Measurements from ENCODE around the gene CNST. TPM values are rescaled to one million over a fixed set of nuclear protein-coding genes. Genes with fewer than 3 reads are reported as not detected.
"Not testable (repeated sequence)": the region's sequence is repeated elsewhere in the genome, so short reads cannot be mapped to it uniquely, and the experiment has no call there.

The CNST gene
- total RNA-seq, 1 donor from 2014 or later, result 31.4 TPM

GRCh38 chr1:246708166-246708565 lies 141.9 kb downstream of the CNST start:
- intact Hi-C loops (cut with DNase I), result no loop called here
- no peaks in the 10 kb centered on the region for H3K36me3 ChIP-seq
- H3K27ac ChIP-seq, result no peak overlapping the region
- H3K9me3 ChIP-seq, result no peaks in the 10 kb centered on the region
- H3K27me3 ChIP-seq (ENCODE audit: low read depth), result no peaks in the 10 kb centered on the region
- no peak for DNase-seq
- no peak for ATAC-seq
- no peaks in the 10 kb centered on the region for H3K4me1 ChIP-seq
- H3K4me3 ChIP-seq, result no peak overlapping the region
- TF ChIP-seq CTCF (IDR thresholded peaks at IDR 0.05), result no peak

GRCh38 chr1:246709196-246709595 lies 142.9 kb downstream of the CNST start:
- no peak overlapping the region for H3K4me3 ChIP-seq
- H3K4me1 ChIP-seq, result no peaks in the 10 kb centered on the region
- H3K27ac ChIP-seq, result no peak overlapping the region
- H3K36me3 ChIP-seq, result no peaks in the 10 kb centered on the region
- no peaks in the 10 kb centered on the region for H3K9me3 ChIP-seq
- DNase-seq (no peak), ATAC-seq (no peak)
- peaks cover 3% of the 10 kb centered on the region for H3K27me3 ChIP-seq (ENCODE audit: low read depth)
- intact Hi-C loops (cut with DNase I), result no loop called here
- no peak for TF ChIP-seq CTCF (IDR thresholded peaks at IDR 0.05)

- no peak for TF ChIP-seq CTCF (IDR thresholded peaks at IDR 0.05)
- no peaks in the 10 kb centered on the region for H3K36me3 ChIP-seq
- no peak overlapping the region for H3K4me3 ChIP-seq
- ATAC-seq (no peak), DNase-seq (no peak)
- H3K27me3 ChIP-seq (ENCODE audit: low read depth), result peaks cover 3% of the 10 kb centered on the region
- intact Hi-C loops (cut with DNase I), result no loop called here
- no peaks in the 10 kb centered on the region for H3K9me3 ChIP-seq
- no peaks in the 10 kb centered on the region for H3K4me1 ChIP-seq
- no peak overlapping the region for H3K27ac ChIP-seq
These were observed 143.6 kb downstream of the CNST start for GRCh38 chr1:246709835-246710234.

GRCh38 chr1:246711548-246712003 lies 145.3 kb downstream of the CNST start:
- no peaks in the 10 kb centered on the region for H3K36me3 ChIP-seq
- no peaks in the 10 kb centered on the region for H3K4me1 ChIP-seq
- no peak for DNase-seq
- no peak for TF ChIP-seq CTCF (IDR thresholded peaks at IDR 0.05)
- H3K9me3 ChIP-seq, result no peaks in the 10 kb centered on the region
- peaks cover 3% of the 10 kb centered on the region for H3K27me3 ChIP-seq (ENCODE audit: low read depth)
- no peak overlapping the region for H3K4me3 ChIP-seq
- no peak overlapping the region for H3K27ac ChIP-seq
- intact Hi-C loops (cut with DNase I), result no loop called here
- ATAC-seq, result no peak

GRCh38 chr1:246712428-246712827 lies 146.2 kb downstream of the CNST start:
- H3K9me3 ChIP-seq; H3K4me3 ChIP-seq; DNase-seq; H3K27ac ChIP-seq; ATAC-seq; H3K27me3 ChIP-seq (ENCODE audit: low read depth); intact Hi-C loops (cut with DNase I); H3K4me1 ChIP-seq; H3K36me3 ChIP-seq: not testable (repeated sequence)

Other genes starting within 250 kb of the CNST start
- 20.5 TPM for gene SMYD3, start 59.2 kb upstream of the CNST start, total RNA-seq
- gene TFB2M, start 195 bp upstream of the CNST start, total RNA-seq, result 10.2 TPM
- 35.3 TPM for gene SCCPDH, start 158.0 kb downstream of the CNST start, total RNA-seq

Measured in lower lobe of right lung (tissue), 2 donors.